ENCODE measurements around the gene PRKAG2.

PRKAG2 gene

DNA sequence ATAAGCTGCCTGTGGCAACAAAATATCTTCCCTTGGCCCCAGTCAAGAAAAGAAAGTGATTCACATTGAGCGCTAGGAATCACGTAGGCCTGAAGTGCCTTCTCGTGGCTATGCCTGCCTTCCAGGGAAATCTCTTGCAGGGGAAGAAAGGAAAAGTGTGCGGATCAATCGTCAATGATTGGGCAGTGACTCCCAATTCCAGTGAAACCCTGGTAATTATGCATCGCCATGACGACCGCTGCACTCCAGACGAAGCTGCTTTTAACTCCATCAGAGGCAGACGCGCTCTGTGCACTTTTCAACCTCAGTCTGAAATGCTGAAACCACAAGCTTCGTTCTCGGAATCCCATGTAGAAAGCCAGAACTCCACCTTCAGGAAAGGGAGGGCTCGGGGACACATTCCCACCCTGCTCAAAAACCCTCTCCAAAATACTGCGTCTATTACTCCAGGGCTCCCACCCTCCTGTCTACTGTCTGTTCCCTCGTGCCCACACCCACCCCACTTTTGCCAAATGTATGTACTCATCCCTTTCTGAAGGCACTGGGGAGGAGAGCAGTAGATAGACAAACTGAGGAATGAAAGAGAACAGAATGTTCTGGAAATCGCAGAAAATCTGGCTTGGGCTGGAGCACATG lies 24.2 kb upstream of the PRKAG2 start:
- no peak for DNase-seq (ENCODE audit: low spot score)

DNA sequence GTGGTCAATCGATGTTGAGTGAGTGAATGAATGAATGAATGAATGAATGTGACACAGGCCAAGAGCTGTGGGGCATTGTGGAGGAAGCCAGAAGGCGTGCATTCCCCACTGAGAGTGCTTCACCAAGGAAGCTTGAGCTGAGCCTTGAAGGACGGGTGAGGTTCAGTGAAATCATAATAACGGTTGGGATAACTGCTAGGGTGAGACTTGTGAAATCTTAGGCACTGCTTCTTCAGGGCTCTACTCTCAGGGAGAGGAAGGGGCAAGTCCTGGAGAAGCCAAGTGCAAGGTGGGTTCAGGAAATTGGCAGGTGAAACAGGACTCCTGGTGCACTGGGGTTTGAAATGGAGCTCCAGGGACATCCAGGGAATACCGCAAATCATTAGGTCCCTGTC lies 23.7 kb upstream of the PRKAG2 start:
- DNase-seq (ENCODE audit: low spot score): no peak

DNA sequence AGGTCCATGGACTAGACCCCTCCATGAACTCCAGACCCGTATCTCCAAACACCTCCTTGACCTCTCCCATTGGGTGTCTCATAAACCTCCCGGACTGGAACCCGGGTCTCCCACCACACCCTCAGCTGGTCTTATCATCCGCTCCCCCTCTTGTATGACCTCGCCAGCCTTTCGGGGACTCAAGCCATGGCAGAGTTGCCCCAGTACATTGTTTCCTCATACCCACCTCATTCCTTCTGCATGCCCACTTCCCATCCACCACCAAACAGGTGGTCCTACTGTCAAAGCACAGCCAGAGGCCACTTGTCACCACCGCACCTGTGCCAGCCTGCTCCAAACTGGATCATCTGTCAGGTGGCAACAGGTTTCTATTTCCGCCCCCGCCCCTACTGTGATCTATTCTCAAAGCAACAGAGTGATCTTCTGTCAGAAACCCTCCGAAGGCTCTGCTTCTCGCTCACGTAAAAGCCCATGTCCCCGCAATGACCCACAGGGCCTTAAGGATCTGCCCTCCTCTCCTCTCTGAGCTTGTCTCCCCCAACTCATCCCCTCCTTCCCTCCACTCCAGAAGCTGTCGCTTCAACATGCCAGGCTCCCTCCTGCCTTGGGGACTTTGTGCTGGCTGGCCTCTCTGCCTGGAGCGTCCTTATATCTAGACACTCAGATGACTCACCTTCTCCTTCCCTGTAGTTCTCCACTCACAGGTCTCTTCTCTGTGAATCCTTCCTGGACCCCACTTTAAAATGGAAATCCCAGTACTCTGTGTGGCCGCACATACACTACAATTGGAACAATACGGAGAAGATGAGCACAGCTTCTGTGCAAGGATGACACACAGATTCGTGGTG lies 22.8 kb upstream of the PRKAG2 start:
- no peak for DNase-seq (ENCODE audit: low spot score)

DNA sequence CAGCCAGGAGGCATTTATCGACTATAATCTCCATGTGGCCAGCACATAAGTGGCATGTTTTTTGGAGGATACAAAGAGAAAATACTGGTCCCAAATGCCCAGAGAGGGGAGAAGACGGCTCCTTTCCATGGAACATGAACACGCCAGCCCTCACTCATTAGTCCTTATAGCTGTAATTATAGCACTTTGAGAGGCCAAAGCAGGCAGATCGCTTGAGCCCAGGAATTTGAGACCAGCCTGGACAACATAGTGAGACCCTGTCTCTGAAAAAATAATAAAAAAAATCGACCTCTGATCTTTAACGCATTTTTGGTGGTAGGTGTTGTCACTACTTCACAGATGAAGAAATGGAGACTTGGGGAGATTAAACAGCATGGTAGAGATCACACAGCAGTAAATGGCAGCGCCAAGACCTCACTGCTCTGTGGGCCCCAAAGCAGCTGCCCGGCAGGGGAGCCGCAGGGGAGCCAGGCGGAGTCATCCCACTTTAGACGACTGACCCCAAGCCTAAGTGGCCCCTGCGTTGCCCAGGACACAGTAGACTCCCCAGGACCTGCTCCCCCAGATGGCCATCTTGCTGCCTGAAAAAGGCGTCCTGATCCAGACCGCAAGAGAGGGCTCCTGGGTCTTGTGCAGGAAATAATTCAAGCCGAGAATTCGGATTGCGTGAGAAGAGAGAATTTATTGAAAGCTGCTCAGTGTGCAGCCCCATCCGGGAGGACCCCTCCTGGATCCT lies 21.2 kb upstream of the PRKAG2 start:
- DNase-seq (ENCODE audit: low spot score): no peak

DNA sequence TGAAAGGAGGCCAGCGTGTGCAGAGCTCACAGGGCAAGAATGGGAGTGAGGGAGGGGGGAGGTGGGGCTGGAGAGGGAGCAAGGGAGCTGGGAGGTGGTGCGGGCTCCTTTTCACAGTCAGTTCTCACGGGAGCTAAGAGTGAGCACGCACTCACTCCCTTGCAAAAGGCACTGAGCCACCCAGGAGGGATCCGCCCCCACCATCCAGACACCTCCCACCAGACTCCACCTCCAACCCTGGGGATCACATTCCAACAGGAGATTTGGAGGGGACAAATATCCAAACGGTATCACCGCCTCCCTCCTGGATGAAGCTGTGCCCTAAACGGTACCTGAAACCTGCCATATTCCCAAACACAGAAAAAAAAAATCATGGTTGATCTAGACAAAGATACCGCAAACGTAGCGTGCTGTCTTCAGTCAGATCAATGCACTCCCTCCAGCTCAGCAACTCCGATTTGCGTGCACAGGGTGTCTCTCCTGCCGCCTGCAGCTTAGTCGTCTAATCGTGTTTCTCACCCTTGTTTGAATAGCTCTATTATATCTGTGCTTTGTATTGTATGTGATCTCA lies 20.3 kb upstream of the PRKAG2 start:
- no peak for DNase-seq (ENCODE audit: low spot score)

DNA sequence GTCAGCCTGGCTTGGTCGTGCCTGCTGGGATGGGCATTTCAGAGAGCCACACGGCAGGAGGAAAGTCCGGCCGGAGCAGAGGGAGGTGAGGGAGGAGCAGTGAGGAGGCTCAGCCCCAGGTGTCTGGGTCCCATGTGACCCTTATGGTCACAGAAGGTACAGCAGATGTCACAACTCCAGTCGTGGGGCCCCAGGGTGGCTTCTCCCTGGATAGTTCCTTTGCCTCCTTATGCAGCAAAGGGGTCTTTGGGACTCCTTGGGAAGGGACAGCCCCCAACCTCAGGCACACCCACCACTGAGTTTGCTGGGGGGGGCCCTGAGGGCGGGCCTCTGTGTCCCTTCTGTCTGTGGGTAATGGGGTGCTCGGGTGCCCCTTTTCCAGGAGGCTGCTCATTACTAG lies 19.6 kb upstream of the PRKAG2 start:
- no peak for DNase-seq (ENCODE audit: low spot score)

DNA sequence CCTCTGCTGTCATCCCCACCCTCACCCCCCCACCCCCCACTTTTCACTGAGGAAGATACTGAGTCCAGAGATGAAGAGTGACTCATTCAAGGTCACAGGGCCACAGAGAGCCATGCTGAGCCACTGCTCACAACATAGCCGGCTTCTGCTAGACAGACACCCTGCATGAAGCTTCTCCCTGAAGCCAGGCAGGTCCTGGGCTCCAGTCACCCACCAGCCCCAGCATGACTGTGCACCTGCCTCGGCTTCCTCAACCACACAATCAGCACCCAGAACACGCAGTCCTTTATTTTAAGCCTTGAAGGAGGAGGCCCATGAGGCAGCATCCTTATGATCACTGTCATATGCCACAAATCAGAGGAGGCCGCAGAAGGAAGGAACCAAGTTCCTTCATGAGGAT lies 19.2 kb upstream of the PRKAG2 start:
- no peak for DNase-seq (ENCODE audit: low spot score)

DNA sequence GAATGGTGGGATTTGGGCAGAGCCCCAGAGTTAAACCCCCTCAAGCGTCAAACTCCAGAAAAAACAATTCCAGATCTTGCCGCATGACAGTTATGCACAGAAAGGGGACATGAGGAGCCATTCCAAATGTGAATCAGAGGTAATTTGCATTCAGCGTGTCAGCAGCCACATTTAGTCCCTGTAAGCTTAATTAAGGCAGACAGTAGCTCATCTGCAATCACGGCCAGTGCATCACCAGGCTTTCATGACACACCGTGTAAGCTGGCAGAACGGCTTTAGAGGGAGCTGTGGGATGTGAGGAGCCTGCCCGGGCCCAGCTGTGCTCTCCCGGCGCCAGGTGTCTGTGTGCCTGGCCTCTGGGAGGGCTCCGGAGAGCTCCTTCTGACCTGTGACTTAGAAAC lies 18.7 kb upstream of the PRKAG2 start:
- no peak for DNase-seq (ENCODE audit: low spot score)

DNA sequence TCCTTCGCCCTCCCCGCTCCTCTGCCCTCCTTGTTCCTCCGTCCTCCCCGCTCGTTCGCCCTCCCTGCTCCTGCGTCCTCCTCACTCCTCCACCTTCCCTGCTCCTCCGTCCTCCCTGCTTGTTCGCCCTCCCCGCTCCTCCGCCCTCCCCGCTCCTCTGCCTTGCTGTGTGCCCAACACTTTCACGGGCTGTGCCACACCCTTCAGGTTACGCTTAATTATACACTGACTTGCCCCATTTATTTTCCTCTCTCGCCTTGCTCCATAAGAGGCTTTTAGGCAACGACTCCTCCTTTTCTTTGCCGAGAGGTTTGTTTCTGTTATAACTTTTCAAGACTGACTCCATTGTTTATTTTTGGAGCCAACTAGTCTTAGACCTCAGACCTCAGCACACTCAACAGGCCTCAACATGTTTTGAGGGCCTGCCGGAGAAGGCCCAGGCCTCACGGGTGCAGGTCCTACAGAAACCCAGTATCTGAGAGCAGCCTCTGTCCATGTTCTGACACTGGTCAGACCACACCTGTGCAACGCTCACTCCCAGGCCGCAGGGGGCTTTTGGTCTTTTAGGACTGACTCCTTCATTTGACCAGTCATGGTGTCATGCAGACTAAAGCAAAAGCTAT lies 18.2 kb upstream of the PRKAG2 start:
- DNase-seq (ENCODE audit: low spot score): no peak

DNA sequence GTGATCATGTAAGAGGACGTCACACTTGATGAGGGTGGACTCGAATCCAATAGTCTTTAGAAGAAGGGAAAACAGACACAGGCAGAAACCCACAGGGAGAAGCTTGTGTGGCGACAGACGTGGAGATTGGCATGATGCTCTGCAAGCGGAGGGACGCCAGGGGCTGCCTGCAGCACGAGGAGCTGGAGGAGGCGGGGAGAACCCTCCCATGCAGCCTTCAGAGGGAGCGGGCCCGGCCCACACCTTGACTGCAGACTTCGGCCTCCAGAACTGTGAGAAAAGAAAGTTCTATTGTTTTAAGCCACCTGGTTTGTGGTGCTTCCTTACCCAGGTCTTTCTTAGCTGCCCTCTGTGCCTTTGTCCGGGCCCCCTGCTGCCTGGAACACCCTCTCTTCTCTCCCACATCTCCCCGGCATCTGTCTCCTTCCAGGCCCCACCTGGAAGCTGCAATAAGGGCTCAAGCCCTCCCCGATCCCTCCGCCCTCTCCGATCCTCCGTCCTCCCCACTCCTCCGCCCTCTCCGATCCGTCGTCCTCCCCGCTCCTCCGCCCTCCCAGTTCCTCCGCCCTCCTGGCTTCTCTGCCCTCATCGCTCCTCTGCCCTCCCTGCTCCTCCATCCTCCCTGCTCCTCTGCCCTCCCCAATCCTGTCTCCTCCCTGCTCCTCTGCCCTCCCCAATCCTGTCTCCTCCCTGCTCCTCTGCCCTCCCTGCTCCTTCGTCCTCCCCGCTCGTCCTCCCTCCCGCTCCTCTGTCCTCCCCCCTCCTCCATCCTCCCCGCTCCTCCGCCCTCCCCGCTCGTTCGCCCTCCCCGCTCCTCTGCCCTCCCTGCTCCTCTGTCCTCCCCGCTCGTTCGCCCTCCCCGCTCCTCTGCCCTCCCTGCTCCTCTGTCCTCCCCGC lies 17.4 kb upstream of the PRKAG2 start:
- no peak for DNase-seq (ENCODE audit: low spot score)

DNA sequence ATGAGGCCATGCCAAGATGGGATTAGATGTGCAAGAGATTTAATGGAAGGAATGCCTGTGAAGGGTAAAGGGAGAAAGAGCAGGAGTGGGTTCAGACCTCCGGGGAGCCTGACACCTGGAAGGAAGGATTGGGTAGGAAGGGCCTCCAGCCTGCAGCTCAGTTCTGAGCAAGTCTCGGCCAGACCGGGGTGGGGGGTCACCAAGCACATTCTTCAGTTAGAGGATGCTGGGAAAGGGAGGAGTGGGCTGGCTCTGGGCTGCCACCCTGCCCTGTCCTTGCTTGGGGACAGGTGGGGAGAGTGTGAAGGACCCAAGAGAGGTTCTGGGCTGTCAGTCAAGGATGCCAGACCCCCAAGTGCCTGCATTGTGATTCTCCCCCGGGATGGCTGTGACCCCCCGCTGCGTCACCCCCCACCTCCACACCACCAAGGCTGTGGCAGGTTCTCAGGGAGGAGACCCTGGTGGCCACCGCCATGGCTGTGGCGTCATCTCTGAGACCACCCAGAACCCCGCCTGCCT lies 16.5 kb upstream of the PRKAG2 start:
- DNase-seq (ENCODE audit: low spot score): no peak

DNA sequence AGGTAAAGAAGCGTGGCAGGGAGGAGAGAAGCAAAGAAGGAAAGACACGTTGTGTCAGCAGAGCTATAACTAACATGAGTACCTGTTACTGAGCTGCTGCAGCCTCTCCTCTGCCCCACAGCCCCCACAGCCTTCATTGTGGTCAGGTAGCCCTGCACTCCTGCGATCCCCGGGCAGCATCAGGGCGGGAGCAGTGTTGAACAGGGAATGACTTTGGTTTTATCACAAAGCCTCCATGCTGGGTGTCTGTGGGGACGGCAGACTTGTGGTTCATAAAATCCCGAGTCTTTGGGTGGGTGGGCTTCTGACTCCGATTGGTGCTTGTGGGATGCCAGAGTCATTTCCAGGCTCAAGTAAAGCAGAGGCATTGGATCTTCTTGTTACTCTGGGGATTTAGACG lies 14.8 kb upstream of the PRKAG2 start:
- DNase-seq (ENCODE audit: low spot score): no peak

DNA sequence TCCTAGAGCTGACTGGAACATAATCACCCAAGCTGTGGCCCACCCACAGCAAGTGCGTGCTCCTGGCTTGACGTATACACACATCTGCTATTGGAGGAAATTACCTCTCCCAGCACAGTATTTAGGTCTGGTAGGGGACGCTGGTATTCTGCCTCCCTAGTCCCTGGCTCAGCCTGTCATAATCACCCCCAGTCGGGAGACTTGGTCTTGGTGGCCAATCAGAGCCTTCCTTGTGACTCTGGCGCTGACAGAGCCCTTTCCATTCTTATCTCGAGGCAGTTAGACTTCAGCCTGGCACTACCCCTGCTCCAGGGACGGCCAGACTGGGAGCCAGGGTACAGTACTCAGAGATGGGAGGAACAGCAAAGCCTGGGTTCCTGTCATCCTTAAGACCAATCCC lies 14.3 kb upstream of the PRKAG2 start:
- no peak for DNase-seq (ENCODE audit: low spot score)

DNA sequence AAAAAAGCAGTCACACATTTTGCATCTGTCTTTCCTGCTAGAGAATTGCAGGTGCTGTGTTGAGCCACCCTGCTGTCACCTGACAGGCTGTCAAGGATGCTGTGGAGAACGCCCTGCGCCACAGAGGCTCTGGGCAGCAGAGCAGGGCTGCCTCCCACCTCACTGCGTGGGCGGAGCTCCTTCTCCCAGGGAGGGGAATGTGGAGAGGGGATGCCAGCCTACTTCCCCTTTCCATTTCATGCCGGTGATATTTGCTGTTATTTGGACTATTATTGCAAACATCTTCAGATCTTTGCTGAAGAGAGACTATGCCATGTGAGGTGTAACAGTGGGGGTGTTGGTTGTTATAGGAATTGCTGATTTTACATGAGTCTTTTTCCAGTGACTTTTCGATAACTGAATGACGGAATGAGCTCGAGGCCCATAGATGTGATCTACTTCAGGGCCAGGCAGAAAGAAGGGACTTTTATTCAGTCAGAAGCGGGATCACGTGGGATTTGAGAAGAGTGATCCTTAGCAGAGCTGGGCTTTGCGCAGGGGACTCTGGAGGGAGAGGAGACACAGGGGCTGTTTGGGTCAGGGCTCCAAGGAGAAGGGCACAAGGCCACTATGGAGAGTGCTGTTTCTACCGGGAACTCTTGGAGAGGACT lies 13.6 kb upstream of the PRKAG2 start:
- peak; percentile 41 for DNase-seq (ENCODE audit: low spot score)

DNA sequence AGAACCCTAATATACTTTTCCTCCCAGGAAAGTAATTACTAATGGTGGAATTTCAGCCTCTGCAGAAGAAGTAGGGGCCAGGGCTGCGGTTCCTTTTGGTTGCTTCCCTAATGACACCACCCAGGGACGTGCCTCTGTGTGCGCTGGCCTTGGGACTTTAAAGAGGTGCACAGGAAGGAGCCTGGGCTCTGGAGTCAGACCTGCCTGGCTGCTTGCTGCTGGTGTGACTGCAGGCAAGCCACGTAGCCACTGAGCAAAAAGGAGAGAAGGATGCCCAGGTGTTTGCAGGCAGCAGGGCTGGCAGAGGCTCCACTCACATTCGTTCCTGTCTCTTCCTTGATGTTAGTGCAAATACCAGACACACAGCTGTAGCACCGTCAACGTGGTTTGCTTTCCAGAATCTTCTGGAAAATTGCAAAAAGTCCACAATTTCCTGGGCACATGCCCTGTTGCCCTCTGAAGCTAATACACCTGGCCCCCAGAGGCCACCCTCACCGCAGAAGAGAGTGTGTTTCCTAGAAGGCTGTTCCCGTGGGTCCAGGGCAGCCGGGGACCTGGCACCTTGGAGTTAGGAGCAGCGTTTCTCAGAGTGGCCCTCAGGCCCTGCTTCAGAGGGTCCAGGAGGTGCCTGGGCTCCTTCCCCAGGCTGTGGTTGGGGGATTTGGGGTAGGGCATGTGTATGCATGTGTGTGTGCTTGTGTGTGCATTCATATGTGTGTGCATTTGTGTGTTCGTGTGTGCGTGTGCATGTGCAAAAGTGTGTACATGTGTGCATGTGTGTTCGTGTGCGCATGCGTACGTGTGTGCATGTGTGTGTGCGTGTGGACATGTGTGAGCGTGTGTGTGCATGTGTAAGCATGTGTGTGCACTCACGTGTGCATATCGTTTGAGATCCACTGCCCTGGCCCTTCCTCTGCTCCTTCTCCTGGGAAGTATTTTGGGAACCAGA lies 12.8 kb upstream of the PRKAG2 start:
- no peak for DNase-seq (ENCODE audit: low spot score)

DNA sequence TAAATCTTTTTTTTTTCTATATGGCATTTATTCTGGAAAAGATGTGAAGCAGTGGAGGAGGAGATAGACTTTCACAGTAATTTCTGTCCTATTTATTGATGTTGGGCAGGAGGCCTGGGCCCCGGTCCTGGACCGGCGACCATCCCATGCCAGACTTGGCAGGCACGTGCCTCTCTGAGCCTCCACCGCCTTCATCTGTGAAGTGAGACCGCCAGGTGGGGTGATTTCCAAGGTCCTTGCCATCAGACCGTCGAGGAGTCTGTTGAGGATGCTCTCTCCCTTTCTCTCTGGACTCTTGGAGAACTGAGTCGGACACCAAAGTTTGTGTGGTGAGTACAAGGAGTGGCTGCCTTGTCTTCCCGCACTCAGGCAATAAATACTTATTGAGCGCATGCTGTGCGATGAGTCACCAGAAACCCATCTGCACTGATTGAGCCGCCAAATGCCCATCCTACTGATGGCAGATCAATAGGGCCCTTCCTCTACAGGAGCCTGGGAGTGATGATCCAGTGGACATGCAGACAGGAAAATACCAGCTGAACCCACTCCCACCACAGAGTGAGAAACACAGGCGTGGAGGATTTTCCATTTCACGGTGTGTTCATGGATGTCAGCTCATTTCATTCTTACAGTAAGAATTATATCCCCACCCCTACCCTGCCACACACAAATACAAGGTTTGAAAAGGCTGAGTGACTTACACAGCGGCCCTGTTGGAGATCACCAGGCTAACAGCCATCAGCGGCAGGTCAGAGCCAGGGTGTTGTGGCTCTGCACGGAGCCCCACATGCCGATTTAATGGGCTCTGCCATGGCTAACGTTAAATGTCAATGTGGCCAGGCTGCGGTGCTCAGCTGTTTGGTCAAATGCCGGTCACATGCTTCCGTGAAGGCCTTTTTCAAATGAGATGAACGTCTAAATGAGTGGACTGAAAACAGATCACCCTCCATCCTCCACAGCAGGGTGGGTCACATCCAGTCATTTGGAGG lies 11.5 kb upstream of the PRKAG2 start:
- no peak for DNase-seq (ENCODE audit: low spot score)

DNA sequence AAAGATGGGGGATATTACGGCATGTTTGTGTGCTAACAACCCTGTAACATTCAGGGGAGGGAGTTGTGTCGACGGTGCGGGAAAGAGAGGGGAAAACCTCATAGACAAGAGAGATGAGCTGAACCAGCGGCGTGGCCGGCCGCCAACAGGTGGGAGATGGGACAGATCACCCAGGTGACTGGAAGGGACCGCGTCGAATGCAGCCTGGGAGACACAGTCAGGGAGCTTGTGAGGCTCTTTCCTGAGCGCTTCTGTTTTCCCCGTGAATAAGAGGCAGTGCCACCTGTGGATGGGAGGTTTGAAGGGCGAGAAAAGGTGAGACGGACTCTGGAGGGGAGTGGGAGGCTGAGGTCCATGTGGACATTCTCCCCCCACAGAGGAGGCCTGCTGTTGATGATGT lies 9.9 kb upstream of the PRKAG2 start:
- DNase-seq (ENCODE audit: low spot score): no peak

DNA sequence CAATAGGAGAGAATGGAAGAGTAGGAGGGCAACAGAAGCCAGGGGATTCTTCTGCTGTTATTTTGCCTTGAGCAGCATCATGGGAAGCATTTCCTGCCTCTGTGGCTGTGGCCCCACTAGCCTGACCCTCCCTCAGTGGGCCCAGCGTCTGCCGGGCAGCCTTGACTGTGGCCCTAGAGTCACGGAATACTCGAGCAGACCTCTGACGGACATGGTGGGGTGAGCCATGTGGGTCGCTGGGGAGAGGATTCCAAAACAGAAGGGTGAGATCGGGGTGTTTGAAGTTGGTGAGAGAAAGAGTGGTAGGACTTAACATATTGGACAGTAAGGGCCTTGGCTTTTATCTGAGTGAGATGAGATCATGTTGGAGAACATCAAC lies 8.3 kb upstream of the PRKAG2 start:
- DNase-seq (ENCODE audit: low spot score): no peak
